ENCODE measurements around the gene MRPS34.

- TF ChIP-seq POLR2A (IDR thresholded peaks at IDR 0.05; ENCODE audit: low read depth) (no peak), CTCF (IDR thresholded peaks at IDR 0.05) (no peak), POLR2AphosphoS5 (IDR thresholded peaks at IDR 0.05) (no peak), EP300 (IDR thresholded peaks at IDR 0.05) (no peak)
Measured at GRCh38 chr16:1794908-1795666, 22.2 kb upstream of the MRPS34 start.
